K562 (cell line): Measurements from ENCODE around the gene PTK6.

Source experiments
- CREM ChIP-seq: IDR thresholded peaks from 2 replicates; pipeline ENCODE4 v1.6.1; 2014; ENCODE audit warnings: antibody characterized with exemption, low read depth
- CTCF ChIP-seq, 3 experiments: IDR thresholded peaks in 2 of 3; conservative IDR thresholded peaks in 1 of 3; 2 replicates each; pipeline ENCODE4 v1.5.1; 2011 to 2012; ENCODE audit warnings: low read length in 3 of 3, mild to moderate bottlenecking in 3 of 3, control low read depth in 2 of 3, improper control_type of control experiment in 1 of 3, inconsistent platforms in 1 of 3, low read depth in 1 of 3, mixed read lengths in 1 of 3, moderate library complexity in 1 of 3; ENCODE audit not compliant: insufficient read depth in 2 of 3
- ELK1 ChIP-seq: sonication (generic); formaldehyde crosslinking; IDR thresholded peaks from 2 replicates; pipeline ENCODE4 v1.8.1; 2022; ENCODE audit warnings: missing genetic modification reagents
- EZH2 ChIP-seq: IDR thresholded peaks from 2 replicates; pipeline ENCODE4 v1.6.1; 2012; ENCODE audit warnings: low read depth, mild to moderate bottlenecking, inconsistent platforms, low read length, borderline replicate concordance
- SMARCA4 ChIP-seq: fragments of 450-650 bp; IDR thresholded peaks from 2 replicates; pipeline ENCODE4 v1.6.1; 2016
- SPI1 ChIP-seq: IDR thresholded peaks from 2 replicates; pipeline ENCODE4 v1.6.1; 2011; ENCODE audit warnings: low read depth, low read length, control low read depth, borderline replicate concordance
- TAF1 ChIP-seq: IDR thresholded peaks from 2 replicates; pipeline ENCODE4 v1.6.1; 2011; ENCODE audit warnings: mild to moderate bottlenecking, low read length, moderate library complexity; ENCODE audit not compliant: insufficient read depth, control insufficient read depth, severe bottlenecking; ENCODE audit errors: extremely low read depth
- ZNF407 ChIP-seq: fragments of 450-650 bp; IDR thresholded peaks from 2 replicates; pipeline ENCODE4 v1.6.1; 2016; ENCODE audit warnings: low read depth

GRCh38 chr20:63558804-63559484, 21.8 kb upstream of the PTK6 start:
- TF ChIP-seq CREM, result no peak
- no peak for TF ChIP-seq TAF1
- no peak for TF ChIP-seq ELK1 (CRISPR knock-in tag)
- no peak for TF ChIP-seq ZNF407
- TF ChIP-seq CTCF (IDR thresholded peaks at IDR 0.05 in 2 of 3, conservative IDR thresholded peaks at IDR 0.05 in 1 of 3; ENCODE audit: insufficient read depth in 2 of 3, low read depth in 1 of 3, low read length in 3 of 3), result no peak
- no peak for TF ChIP-seq SMARCA4
- no peak for TF ChIP-seq EZH2
- TF ChIP-seq SPI1, result no peak
